Stimulated activated CD8-positive, alpha-beta memory T cell treated with anti-CD3 and anti-CD28 coated beads, Interleukin-7, amount 100 ng/mL, for 4 hours (primary cell): ENCODE measurements around the gene GABRR2.
A peak's percentile ranks its signal among the peaks of the same experiment; 100 is the strongest.

Source experiments
- DNase-seq, 2 donors: peaks; one replicate each; pipeline ENCODE4 v3.0.0-alpha.2; 2020; ENCODE audit warnings: low read depth in 2 of 2

GABRR2 gene

DNA sequence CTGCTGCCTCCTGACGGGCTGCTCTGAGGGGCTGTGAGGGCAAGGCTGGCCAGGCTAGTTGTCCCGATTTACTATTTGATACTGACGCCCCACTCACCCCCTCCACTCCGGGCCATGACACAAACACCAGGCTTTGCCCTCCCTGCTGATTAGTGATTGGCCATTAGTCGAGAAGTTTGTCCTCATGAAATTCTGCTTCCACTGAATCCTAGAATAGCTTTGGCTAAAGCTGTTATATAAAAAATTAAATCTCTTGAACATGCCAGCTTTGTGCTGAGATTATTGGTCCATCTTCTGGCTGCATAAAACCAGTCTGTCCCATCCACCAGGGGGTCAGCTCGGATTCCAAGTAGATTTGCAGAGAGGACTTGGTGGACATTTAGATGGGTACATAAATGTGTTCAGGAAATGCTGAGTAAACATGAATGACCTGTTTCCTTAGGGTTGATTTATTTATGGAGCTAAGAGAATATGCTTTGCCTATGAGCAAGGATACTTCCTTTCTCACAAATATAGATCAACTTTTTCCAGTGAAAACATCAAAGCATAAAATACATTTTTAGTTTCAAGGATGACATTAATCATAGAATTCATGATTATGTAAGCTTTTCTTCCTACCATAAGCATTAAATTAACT, at the start of gene GABRR2:
GABRR2 (minus strand) TSS at position 51 of the 637 bp plus-strand sequence. CDS start 134 bp downstream, outside the sequence.
- no peak for DNase-seq

- DNase-seq = no peak
These were observed 49.5 kb upstream of the GABRR2 start for GRCh38 chr6:89364586-89364985.

- no peak for DNase-seq
These were observed 46.1 kb upstream of the GABRR2 start for GRCh38 chr6:89361171-89361570.

GRCh38 chr6:89360415-89360999, 45.4 kb upstream of the GABRR2 start:
- DNase-seq = no peak

DNA sequence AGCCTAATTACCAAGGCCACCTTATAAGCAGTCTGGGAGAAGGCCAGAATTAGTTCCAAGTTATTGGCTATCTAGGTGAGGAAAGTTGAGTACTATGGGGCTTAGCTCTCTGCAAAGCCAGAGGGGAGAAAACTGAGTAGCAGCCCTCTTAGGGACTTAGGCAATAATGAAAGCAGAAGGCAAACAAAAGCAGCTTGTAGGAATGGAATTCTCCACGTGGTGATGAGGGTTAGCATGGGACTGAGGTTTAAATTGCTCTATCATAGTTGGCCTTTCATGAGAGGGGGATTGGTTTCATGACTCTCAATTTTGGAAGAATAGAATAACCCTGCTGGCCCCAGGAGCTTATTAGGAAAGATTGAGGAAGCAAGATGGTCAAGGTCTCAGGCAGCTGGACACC, 44.5 kb upstream of the GABRR2 start:
- no peak for DNase-seq

GRCh38 chr6:89357390-89357789, 42.3 kb upstream of the GABRR2 start:
- DNase-seq = no peak

GRCh38 chr6:89356642-89357170, 41.6 kb upstream of the GABRR2 start:
- DNase-seq = no peak

DNA sequence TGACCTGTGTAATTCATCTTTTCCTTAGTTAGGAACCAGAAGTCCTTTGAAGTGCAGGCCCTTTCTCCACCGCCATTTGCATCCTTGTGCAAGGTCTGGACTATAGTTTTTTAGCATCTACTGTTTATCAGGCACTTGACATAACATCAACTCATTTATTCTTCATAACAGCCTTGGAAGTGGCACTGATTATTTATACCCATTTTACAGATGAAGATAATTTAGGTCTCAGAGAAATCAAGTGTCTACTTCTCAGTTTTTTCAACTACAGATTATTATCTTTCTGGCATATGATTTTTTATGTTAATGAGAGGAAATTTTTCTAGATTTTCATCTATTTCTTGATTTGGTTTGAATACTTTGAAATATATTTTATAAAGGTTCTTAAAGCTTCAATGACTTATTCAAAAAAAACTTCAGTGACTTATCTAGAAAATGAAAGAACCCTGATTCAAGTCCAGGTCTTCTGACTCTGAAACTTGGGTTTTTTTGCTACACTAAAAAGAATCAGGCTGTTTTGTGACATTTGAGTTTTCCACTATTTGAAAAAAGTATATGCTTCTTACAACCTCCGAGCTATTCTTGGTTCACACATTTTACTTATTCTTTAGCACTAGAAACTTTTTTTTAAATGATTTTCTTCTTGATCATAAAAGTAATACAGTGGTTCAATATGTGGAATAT, 40.6 kb upstream of the GABRR2 start:
- no peak for DNase-seq

DNA sequence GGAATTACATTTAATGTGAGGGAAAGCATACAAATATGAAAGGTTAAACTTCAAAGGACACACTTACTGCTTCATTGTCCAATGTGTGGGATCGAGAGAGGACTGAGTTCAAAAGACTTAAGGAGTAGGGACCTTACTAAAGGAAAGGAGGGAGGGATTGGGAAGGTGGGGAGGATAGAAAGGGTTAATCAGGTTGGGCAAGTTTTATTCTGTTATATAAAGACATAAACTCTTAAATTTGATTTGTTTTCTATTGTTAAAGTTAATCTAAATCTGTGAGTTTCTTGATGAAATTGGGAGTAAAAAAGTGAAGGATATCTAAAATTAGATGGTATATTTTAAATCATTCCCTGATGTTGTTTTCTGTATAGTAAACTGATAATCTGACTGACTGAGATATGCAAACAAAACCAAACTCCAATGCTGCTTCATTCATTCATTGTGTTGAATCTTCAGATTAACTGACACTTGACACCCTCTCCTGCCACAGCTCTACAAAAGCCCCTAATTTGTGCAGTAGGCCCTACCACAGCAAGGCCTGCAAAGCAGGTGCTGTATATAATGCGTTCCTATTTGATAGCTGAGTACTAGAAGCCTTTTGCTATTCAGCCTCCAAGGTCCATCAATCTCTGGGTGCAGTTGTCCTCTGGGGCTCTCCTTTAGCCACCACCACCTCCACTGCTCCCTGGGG, 38.7 kb upstream of the GABRR2 start:
- no peak for DNase-seq

- DNase-seq = no peak
These were observed 38.0 kb upstream of the GABRR2 start for GRCh38 chr6:89353118-89353556.

GRCh38 chr6:89352278-89353117, 37.4 kb upstream of the GABRR2 start, which contains the start of gene UBE2J1:
Gene UBE2J1 (minus strand): TSS chr6:89352722. CDS start chr6:89352569, 153 bp downstream.
- peak; percentile 34 to 77 for DNase-seq

- no peak for DNase-seq
These were observed 36.7 kb upstream of the GABRR2 start for GRCh38 chr6:89351671-89352277.

DNA sequence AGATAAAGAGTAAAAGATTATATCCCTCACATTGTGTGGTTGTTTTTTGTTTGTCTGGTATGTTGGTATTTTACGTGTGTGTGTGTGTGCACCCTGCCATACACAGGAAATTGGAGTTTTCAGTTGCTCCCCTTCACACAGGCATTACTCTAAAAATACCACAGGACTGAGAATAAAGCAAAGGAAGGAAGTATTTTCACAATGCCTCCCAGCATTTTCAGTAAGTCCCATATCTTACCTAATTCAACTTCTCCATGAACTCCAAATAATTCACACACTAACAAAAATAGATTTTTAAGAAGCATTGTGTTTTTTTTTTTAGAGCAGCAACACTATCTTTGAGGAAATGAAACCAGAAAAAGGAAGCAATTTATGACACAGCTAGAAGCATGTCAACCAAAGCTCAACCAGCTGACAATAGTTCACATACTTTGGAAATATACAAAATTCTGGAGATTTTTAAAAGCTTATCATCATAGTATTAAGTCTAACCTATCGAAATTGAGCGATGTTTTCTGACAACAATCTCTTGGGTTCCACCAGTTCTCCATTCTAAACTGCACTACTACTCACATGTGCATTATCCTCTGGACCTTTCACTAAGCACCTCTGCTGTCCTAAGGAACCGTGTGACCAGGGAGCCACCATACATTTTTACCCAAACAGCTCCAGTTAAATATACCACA, 35.3 kb upstream of the GABRR2 start:
- no peak for DNase-seq

- DNase-seq = no peak
These were observed 33.3 kb upstream of the GABRR2 start for GRCh38 chr6:89348372-89348771.

DNA sequence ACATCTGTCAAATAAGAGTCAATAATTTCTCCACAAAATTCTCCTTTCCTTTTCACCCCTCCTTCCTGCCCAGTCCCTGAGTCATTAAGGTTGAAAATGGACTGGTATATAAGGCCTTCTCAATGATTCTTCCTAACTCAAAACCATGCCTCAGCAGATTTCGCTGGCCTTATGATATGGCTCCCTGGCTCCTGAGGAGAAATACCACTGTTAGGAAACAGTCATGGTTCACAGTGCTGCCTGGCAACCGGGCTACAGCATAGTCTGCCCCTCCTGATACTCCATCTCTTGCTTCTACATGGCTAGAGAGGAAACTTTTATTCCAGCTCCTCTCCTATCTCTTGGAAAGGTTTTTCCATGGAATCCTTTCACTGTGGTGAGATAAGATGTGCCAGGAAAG, 32.7 kb upstream of the GABRR2 start:
- no peak for DNase-seq

- DNase-seq = no peak
These were observed 31.3 kb upstream of the GABRR2 start for GRCh38 chr6:89346433-89346832.

GRCh38 chr6:89339565-89339964, 24.5 kb upstream of the GABRR2 start:
- DNase-seq = no peak

DNA sequence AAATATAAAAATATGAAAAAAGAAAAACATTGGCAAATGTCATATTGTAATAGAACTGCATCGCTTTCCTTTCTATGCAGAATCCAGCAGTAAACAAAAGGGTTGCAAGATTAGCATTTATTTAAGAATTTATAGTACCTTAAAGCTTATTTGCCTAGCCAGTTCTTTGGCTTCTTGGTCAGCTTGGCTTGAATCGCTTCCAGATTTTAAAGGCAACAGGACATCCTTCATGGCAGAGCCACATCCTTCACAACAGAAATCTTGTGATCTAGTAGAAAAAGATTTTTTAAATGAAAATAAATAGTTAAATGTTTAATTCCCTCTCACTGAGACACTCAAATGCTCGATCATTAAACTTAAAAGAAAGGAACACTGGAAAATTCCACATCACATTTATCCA, 20.1 kb upstream of the GABRR2 start:
- DNase-seq = no peak

- DNase-seq = no peak
These were observed 15.8 kb upstream of the GABRR2 start for GRCh38 chr6:89330910-89331309.

- DNase-seq = no peak
These were observed 13.9 kb upstream of the GABRR2 start for GRCh38 chr6:89328976-89329375.
